WI38 (cell line): ENCODE results near the gene DPH6.
"Not testable (repeated sequence)": the region's sequence is repeated elsewhere in the genome, so short reads cannot be mapped to it uniquely, and the experiment has no call there.

Experiments
- H3K4me3 ChIP-seq: 2 replicates; pipeline ENCODE4 v1.5.1; 2011; ENCODE audit warnings: low read depth, mild to moderate bottlenecking, control low read depth, low read length
- TF ChIP-seq, protein P1 (sequence below): IDR thresholded peaks from 2 replicates; pipeline ENCODE4 v1.5.1; 2012; ENCODE audit warnings: low read depth, mild to moderate bottlenecking, control low read depth, low read length

DPH6 gene

DNA sequence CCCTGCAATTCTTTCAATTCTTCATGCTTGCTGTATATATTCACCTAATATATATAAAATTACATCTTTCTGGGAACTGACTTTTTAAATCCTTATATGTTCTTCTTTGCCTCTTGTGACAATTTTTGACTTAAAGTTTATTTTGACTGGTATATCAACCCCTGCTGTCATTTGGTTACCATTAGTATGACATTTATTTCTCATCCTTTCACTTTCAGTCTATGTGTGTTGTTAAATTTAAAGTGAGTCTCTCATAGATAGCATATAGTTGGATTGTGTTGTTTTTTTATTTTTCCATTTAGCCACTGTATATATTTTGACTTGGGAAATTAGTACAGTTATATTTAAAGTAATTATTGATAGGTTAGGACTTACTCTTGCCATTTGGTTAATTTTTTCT, 194.9 kb downstream of the DPH6 start:
- no peak overlapping the region for H3K4me3 ChIP-seq
- TF ChIP-seq, protein P1, sequence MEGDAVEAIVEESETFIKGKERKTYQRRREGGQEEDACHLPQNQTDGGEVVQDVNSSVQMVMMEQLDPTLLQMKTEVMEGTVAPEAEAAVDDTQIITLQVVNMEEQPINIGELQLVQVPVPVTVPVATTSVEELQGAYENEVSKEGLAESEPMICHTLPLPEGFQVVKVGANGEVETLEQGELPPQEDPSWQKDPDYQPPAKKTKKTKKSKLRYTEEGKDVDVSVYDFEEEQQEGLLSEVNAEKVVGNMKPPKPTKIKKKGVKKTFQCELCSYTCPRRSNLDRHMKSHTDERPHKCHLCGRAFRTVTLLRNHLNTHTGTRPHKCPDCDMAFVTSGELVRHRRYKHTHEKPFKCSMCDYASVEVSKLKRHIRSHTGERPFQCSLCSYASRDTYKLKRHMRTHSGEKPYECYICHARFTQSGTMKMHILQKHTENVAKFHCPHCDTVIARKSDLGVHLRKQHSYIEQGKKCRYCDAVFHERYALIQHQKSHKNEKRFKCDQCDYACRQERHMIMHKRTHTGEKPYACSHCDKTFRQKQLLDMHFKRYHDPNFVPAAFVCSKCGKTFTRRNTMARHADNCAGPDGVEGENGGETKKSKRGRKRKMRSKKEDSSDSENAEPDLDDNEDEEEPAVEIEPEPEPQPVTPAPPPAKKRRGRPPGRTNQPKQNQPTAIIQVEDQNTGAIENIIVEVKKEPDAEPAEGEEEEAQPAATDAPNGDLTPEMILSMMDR = no peak

DNA sequence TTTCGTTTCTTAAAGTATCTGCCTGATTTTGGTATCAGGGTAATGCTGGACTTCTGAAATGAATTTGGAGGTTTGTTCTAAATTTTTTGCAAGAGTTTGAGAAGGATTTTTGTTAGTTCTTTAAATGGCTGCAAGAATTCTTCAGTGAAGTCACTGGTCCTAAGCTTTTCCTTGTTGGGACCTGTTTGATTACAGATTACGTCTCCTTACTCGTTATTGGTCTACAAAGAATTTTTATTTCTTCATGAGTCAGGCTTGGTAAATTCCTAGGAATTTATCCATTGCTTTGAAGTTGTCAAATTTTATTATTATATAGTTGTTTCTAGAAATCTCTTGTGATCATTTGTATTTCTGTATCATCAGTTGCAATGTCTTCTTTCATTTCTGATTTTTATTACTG, 196.0 kb downstream of the DPH6 start:
- H3K4me3 ChIP-seq = no peak overlapping the region
- TF ChIP-seq, protein P1 = no peak

DNA sequence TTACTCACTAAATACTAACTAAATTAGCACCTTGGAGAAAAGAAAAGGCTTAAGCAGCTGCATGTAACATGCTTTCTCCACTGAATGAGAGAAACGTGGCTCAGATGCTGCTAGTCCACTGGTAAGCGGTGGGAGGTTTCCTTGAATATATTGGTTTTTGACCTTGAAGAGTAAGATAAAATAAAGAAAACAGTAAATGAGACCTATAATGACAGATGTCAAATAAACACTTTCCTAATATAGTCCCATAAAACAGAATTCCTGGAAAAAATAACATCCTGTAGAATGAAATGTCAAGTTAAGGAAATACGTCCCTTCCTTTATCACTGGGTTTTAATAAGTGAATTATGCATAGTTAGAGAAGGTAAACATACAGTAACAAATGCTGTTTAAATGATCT, 215.0 kb downstream of the DPH6 start:
- H3K4me3 ChIP-seq = no peak overlapping the region
- TF ChIP-seq, protein P1 = no peak

DNA sequence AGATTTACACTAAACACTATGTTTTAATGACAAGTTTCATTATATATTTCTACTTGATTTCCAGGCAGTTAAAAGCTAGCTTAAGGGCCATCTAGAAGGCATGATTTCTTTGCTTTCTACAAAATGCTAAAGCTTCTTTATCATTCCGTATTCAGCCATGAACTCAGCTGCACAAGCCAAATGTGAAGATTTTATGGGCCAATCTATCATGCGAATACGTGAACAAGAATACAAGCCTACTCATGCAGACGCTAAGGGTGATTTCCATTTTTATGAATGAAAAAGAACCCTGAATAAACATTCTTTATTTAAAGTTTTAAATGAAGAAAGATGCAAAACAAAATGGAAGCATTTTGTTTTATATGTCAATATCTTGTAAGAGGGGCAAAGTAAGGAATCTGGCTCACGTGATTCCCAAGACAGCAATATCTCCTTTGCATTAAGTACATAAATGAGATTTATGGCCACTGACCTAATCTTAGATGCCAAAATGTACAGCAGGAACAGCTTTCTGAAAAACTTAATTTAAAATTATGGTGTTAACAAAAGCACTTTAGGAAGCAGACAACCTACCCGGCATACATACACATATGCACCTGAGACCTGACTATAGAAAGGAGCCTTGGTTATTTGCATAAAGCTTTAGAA, 215.8 kb downstream of the DPH6 start:
- H3K4me3 ChIP-seq = no peak overlapping the region
- TF ChIP-seq, protein P1 = no peak

DNA sequence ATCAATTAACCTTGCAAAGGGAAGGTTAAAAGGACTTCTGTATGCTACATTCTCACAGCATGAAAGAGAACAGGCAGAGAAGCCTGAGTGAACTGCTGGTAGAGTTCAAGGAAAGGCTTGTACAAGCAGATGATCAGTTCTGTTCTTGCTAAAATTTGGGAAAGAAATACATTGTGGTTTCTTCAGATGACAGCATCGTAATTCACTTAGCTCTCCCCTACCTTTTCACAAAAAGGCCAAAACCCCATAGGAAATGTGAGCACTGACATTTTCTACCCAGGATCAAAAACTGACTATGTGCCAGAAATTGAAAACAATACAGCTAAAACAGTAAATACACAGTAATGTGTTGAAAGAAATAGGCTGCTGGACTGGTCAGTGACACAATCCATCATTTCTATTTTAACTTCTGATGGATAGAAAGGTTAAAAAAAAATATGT, 216.4 kb downstream of the DPH6 start:
- no peak overlapping the region for H3K4me3 ChIP-seq
- TF ChIP-seq, protein P1 = no peak

DNA sequence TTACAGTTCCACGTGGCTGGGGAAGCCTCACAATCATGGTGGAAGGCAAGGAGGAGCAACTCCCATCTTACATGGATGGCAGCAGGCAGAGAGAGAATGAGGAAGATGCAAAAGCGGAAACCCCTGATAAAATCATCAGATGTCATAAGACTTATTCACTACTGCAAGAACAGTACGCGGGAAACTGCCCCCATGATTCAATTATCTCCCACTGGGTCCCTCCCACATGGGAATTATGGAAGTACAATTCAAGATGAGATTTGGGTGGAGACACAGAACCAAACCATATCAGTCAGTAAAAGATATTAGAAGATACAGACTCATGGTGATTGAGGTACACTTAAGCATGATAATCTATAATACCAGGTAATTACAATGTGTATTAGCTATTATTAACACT, 217.1 kb downstream of the DPH6 start:
- not testable (repeated sequence) for H3K4me3 ChIP-seq

DNA sequence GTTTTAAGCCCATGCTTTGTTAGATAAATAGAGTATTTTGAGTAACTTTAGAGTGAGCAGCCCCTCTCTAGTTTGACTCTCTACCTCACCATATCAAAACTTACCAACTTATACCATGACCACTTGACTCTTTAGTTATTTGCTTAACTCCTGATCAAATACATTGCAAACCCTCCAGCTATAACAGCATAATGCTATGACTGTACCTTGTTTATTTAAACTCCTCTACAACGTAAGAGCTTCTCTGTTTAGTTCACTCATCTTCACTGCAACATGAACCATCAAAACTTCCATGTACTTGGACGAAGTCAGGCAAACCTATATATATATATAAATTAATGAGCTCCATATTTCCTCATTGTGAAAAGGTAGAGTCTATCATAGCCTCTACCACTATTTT, 218.2 kb downstream of the DPH6 start:
- H3K4me3 ChIP-seq = no peak overlapping the region
- TF ChIP-seq, protein P1 = no peak

DNA sequence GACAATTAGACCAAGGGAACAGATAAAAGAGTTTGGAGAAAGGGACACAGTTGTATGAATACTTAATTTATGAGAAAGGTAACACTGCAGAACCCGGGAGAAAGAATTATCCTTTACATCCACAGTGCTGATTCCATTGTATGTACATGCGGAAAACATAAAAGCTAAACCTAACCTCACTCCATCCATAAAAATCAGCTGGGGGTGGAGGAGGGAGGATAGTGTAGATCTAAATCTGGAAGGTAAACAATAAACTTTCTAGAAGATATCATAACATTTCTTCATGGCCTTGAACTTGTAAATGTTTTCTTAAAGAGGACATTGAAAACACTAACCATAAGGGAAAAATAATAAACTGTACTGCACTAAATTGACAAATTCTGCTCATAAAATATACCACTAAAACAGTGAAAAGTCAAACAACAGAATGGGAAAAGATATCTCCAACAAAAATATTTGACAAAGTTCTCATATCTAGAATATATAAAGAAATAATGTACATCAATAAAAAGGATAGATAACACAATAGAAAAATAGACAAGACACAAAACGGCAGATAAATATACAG, 220.5 kb downstream of the DPH6 start:
- TF ChIP-seq, protein P1 = no peak
- no peak overlapping the region for H3K4me3 ChIP-seq
